H7 (cell line): ENCODE measurements around the gene NOPCHAP1. TPM values are rescaled to one million over a fixed set of nuclear protein-coding genes. Genes with fewer than 3 reads are reported as not detected.
A peak's percentile ranks its signal among the peaks of the same experiment; 100 is the strongest.

Experiments used
- DNase-seq: peaks from one replicate; pipeline ENCODE4 v3.0.0; 2012
- H3K27me3 ChIP-seq: 2 replicates; pipeline ENCODE4 v1.6.0; 2011; ENCODE audit warnings: mild to moderate bottlenecking, low read length; ENCODE audit not compliant: control insufficient read depth, insufficient read depth
- H3K36me3 ChIP-seq: replicated peaks from 2 replicates; pipeline ENCODE4 v1.5.1; 2011; ENCODE audit warnings: low read length; ENCODE audit not compliant: control insufficient read depth, insufficient read depth
- H3K4me3 ChIP-seq: 2 replicates; pipeline ENCODE4 v1.5.1; 2011; ENCODE audit warnings: low read depth, mild to moderate bottlenecking, control low read depth, low read length, moderate library complexity; ENCODE audit not compliant: insufficient read depth
- total RNA-seq: library from RNA; depleted of rRNA; stranded (reverse); fragments of >200 nt; shearing (Covaris generic); gene quantifications from 2 replicates; pipeline ENCODE4 v1.2.3, GENCODE V29; 2014

The NOPCHAP1 gene
- total RNA-seq, 1 experiment from 2014 or later, result 17.5 TPM

GRCh38 chr12:104958001-104958804 lies 27.9 kb upstream of the NOPCHAP1 start, which contains the start of gene SLC41A2:
SLC41A2 (minus strand) TSS chr12:104958290; CDS start chr12:104928527, 29,763 bp downstream.
- Histone ChIP-seq H3K4me3 (peak within 1 kb of the TSS; percentile 78), H3K36me3 (no peaks in the 10 kb centered on the region), H3K27me3 (peaks cover 11% of the 10 kb centered on the region)
- peak; percentile 95 for DNase-seq

DNA sequence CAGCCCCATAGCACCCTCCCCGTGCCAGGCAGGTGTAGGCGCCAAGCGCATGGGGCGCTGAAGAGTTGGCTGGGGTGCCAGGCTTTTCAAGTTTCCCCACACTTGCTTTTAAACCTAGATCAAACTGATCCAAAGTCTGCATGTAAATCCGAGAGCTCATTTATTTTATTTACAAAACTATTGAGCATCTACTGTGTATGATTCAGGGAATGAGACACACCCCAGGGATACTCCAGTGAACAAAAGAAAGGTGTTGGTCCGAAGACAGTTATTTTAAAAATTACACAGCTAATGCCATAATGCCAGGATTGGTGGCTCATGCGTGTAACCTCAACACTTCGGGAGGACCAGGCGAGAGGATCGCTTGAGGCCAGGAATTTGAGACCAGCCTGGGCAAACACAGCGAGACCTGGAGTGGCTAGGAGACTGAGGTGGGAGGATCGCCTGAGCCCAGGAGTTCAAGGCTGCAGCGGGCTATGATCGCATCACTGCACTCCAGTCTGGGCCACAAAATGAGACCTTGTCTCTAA lies 27.2 kb upstream of the NOPCHAP1 start:
- peak overlapping the region; percentile 78 for H3K4me3 ChIP-seq
- H3K27me3 ChIP-seq, result peaks cover 11% of the 10 kb centered on the region
- no peaks in the 10 kb centered on the region for H3K36me3 ChIP-seq
- DNase-seq, result no peak

GRCh38 chr12:104959335-104959841 lies 26.7 kb upstream of the NOPCHAP1 start:
- H3K36me3 ChIP-seq, result no peaks in the 10 kb centered on the region
- no peak overlapping the region for H3K4me3 ChIP-seq
- H3K27me3 ChIP-seq, result peaks cover 11% of the 10 kb centered on the region
- no peak for DNase-seq

- DNase-seq, result no peak
- Histone ChIP-seq H3K36me3 (no peaks in the 10 kb centered on the region), H3K4me3 (no peak overlapping the region), H3K27me3 (peaks cover 11% of the 10 kb centered on the region)
Measured at GRCh38 chr12:104960464-104960863, 25.7 kb upstream of the NOPCHAP1 start.

DNA sequence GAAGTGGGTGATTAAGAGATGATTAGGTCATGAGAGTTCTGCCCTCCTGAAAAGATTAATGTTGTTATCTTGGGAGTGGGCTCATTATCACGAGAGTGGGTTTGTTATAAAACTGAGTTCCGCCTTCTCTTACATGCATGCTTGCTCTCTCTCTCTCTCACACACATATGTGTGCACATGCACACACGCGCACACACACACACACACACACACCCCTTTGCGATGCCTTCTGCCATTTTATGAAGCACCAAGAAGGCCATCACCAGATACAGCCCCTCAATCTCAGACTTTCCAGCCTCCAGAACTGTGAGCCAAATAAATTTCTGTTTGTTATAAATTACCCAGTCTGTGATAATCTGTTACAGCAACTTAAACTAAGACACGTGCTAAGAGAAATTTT lies 22.4 kb upstream of the NOPCHAP1 start:
- H3K27me3 ChIP-seq, result peaks cover 2% of the 10 kb centered on the region; the same call in 1 of the 2 replicates
- no peak overlapping the region for H3K4me3 ChIP-seq
- no peak for DNase-seq
- no peaks in the 10 kb centered on the region for H3K36me3 ChIP-seq

DNA sequence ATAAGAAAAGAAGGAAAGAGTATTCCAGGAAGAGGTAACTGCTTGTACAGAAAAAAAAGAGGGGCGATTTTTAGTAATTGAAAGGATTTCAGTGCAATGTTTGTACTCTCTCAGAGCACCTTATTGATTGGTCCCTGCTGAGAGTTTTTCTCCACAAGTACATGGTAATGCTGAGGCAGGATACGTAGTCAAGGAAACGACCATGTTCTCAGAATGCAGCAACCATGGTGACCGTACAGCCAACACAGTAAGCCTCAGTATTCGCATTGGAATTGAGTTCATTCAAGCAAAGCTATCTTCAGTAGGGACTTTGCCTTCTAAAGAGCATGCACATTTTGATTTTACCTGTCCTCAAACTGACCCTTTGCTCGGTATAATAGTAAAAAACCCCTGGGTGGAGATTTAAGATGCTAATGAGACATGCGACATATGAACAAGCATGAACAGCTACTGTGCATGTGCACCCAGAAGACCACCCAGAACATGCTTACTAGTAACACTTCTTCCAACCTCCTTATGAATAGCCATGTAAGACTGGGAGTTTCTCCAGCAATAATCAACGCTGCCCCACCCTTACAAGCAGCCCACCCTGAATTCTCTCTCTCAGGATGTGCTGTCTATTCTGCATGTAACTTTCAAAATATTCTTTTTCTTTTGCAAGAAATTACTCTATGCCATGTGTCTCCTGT lies 21.8 kb upstream of the NOPCHAP1 start:
- Histone ChIP-seq H3K27me3 (peaks cover 2% of the 10 kb centered on the region; the same call in 1 of the 2 replicates), H3K36me3 (no peaks in the 10 kb centered on the region), H3K4me3 (no peak overlapping the region)
- no peak for DNase-seq

GRCh38 chr12:104964856-104965205 lies 21.3 kb upstream of the NOPCHAP1 start:
- Histone ChIP-seq H3K27me3 (no peaks in the 10 kb centered on the region), H3K4me3 (no peak overlapping the region), H3K36me3 (no peaks in the 10 kb centered on the region)
- DNase-seq, result no peak

DNA sequence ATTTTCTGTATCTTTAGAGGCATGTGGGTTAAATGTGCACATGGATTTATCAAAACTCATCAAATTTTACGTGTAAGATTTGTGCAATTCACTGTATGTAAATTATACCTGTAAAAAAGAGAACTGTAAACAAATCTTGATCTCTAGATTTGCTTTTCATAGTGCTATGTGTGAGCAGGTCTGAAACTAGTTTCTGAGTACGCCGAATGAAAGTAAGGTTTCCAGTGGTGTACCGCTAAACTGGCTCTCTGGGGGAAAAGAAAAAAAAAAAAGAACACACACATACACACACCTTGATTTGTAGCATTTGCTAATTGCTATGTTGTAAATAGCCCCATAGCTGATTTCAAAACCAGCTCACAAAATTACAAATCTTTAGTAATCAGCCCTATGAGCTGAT lies 19.4 kb upstream of the NOPCHAP1 start:
- no peak for DNase-seq
- no peaks in the 10 kb centered on the region for H3K36me3 ChIP-seq
- no peaks in the 10 kb centered on the region for H3K27me3 ChIP-seq
- no peak overlapping the region for H3K4me3 ChIP-seq

DNA sequence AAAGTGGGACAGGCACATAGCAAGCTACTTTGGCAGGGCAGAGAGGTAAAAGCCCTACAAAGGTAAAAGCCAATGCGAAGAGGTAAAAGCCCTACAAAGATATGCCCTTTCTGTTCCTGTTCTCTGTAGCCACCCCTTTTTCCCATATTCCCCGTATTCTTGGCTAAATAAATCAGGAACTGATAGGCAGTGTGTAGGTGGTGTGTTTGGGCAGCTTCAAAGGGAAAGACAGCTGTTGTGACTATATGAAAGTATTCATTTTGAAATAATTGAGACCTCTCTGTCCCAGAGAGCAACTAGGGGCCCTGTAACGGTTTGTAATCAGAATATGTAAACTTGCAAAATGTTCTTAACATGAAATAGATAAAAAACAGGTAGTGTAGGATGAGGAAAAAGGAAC lies 16.8 kb upstream of the NOPCHAP1 start:
- Histone ChIP-seq H3K36me3 (no peaks in the 10 kb centered on the region), H3K27me3 (no peaks in the 10 kb centered on the region), H3K4me3 (no peak overlapping the region)
- no peak for DNase-seq

- H3K36me3 ChIP-seq, result no peaks in the 10 kb centered on the region
- no peaks in the 10 kb centered on the region for H3K27me3 ChIP-seq
- H3K4me3 ChIP-seq, result no peak overlapping the region
- DNase-seq, result no peak
Measured at GRCh38 chr12:104971306-104971705, 14.8 kb upstream of the NOPCHAP1 start.

DNA sequence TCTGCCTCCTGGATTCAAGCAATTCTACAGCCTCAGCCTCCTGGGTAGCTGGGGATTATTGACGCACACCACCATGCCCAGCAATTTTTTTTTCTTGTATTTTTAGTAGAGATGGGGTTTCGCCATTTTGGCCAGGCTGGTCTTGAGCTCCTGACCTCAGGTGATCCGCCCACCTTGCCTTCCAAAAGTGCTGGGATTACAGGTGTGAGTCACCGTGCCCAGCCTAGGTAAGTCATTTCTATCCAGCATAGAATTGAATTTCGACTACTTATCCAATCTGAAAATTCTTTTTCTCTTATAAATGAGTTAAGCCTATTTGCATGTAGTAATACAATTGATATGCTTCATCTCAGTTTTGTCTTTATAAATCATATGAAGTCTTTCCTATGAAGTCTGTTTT lies 12.9 kb upstream of the NOPCHAP1 start:
- no peaks in the 10 kb centered on the region for H3K36me3 ChIP-seq
- no peak overlapping the region for H3K4me3 ChIP-seq
- H3K27me3 ChIP-seq, result no peaks in the 10 kb centered on the region
- DNase-seq, result no peak

DNA sequence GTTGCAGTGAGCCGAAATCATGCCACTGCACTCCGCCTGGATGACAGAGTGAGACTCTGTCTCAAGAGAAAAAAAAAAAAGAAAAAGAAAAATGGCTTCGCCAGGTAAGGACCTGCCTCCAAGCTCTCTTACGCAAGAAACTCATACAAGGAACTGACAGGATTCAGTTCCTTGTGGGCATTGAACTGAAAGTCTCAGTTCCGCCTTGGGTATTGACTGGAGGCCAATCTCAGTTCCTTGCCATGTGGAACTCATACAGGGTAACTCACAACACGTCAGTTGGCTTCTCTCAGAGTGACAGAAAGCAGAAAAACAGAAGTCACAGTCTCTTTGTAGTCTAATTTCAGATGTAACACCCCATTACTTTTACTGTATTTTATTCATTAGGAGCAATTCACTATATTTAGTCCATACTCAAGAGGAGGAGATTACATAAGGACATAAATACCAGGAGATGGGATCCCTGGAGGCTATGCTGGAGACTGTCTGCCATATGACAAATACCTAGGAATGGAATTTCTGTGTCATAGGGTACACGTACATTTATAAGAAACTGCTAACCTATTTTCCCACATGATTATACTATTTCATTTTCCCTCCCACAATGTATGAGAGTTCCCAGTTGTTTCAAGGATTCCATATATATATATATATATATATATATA lies 11.4 kb upstream of the NOPCHAP1 start:
- Histone ChIP-seq H3K4me3 (no peak overlapping the region), H3K36me3 (no peaks in the 10 kb centered on the region), H3K27me3 (no peaks in the 10 kb centered on the region)
- no peak for DNase-seq

DNA sequence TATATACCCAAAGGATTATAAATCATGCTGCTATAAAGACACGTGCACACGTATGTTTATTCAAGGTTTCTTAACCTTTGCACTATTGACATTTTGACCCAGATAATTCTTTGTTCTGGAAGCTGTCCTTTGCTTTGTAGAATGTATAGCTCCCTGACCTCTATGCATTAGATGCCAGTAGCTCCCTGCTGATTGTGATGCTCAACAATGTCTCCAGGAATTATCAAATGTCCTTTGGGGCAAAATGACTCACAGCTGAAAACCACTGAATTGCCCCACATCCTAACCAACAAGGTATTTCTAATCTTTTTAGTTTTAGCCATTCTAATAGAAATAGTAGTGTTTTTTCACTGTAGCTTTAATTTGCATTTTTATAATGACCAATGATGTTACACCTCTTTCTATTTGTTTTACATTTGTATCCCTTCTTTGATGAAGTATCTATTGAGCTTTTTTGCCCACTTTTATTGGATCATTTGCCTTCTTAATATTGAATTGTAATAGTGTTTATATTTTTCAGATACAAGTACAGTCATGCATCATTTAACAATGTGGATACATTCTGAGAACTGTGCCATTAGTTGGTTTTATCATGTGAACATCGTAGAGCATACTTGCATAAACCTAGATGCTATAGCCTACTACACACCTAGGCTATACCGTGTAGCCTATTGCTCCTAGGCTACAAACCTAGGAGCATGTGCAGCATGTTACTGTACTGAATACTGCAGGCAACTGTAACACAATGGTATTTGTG lies 10.4 kb upstream of the NOPCHAP1 start:
- H3K27me3 ChIP-seq, result no peaks in the 10 kb centered on the region
- no peak overlapping the region for H3K4me3 ChIP-seq
- H3K36me3 ChIP-seq, result no peaks in the 10 kb centered on the region
- no peak for DNase-seq

- no peak overlapping the region for H3K4me3 ChIP-seq
- H3K36me3 ChIP-seq, result no peaks in the 10 kb centered on the region
- DNase-seq, result no peak
- H3K27me3 ChIP-seq, result no peaks in the 10 kb centered on the region
Measured at GRCh38 chr12:104976703-104977102, 9.4 kb upstream of the NOPCHAP1 start.
